ENCODE results near the gene USPL1.

DNA sequence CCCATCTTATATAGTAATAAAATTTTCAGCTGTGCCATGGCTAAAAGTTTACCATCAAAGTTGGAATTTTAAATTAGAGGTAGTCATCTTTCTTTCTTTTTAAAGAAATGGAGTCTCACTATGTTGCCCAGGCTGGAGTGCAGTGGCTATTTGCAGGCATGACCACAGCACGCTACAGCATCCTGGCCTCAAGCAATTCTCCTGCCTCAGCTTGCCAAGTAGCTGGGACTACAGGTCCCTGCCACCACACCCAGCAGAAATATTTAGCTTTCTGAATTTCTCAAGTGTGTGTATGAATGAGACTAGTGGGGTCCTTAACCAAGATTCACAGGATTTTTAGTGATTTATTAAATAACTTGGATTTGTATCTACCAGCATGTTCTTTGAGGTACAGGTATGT, 30.5 kb upstream of the USPL1 start:
- TF ChIP-seq, protein P1, sequence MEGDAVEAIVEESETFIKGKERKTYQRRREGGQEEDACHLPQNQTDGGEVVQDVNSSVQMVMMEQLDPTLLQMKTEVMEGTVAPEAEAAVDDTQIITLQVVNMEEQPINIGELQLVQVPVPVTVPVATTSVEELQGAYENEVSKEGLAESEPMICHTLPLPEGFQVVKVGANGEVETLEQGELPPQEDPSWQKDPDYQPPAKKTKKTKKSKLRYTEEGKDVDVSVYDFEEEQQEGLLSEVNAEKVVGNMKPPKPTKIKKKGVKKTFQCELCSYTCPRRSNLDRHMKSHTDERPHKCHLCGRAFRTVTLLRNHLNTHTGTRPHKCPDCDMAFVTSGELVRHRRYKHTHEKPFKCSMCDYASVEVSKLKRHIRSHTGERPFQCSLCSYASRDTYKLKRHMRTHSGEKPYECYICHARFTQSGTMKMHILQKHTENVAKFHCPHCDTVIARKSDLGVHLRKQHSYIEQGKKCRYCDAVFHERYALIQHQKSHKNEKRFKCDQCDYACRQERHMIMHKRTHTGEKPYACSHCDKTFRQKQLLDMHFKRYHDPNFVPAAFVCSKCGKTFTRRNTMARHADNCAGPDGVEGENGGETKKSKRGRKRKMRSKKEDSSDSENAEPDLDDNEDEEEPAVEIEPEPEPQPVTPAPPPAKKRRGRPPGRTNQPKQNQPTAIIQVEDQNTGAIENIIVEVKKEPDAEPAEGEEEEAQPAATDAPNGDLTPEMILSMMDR (IDR thresholded peaks at IDR 0.05) = no peak
- no peak for TF ChIP-seq POLR2A (IDR thresholded peaks at IDR 0.05)
